Glomerular visceral epithelial cell (primary cell): ENCODE measurements around the gene RTEL1.
A peak's percentile ranks its signal among the peaks of the same experiment; 100 is the strongest.

Experiments used
- DNase-seq: peaks from one replicate; pipeline ENCODE4 v3.0.0-alpha.2; 2016; ENCODE audit errors: extremely low spot score

Gene RTEL1

GRCh38 chr20:63687419-63688178 is 29.5 kb downstream of the RTEL1 start:
- DNase-seq, result no peak

GRCh38 chr20:63688228-63689045 is 30.3 kb downstream of the RTEL1 start:
- DNase-seq, result no peak

GRCh38 chr20:63689046-63690002 is 31.2 kb downstream of the RTEL1 start:
- no peak for DNase-seq

GRCh38 chr20:63690003-63690897 is 32.1 kb downstream of the RTEL1 start:
- no peak for DNase-seq

GRCh38 chr20:63690898-63691710 is 33.0 kb downstream of the RTEL1 start:
- DNase-seq, result no peak

GRCh38 chr20:63691711-63692435 is 33.8 kb downstream of the RTEL1 start:
- no peak for DNase-seq

- peak; percentile 29 for DNase-seq
Measured at GRCh38 chr20:63692436-63693082, 34.4 kb downstream of the RTEL1 start.

- DNase-seq, result no peak
Measured at GRCh38 chr20:63693083-63693732, 35.1 kb downstream of the RTEL1 start.

- no peak for DNase-seq
Measured at GRCh38 chr20:63693733-63694583, 35.8 kb downstream of the RTEL1 start.

GRCh38 chr20:63694584-63695423 is 36.7 kb downstream of the RTEL1 start:
- DNase-seq, result no peak

GRCh38 chr20:63695424-63696305 is 37.6 kb downstream of the RTEL1 start:
- no peak for DNase-seq

GRCh38 chr20:63696306-63696627 is 38.2 kb downstream of the RTEL1 start:
- DNase-seq, result peak; percentile 63

GRCh38 chr20:63696628-63697356 is 38.7 kb downstream of the RTEL1 start, which contains the start of gene TNFRSF6B:
Gene TNFRSF6B (plus strand): TSS chr20:63696652. CDS start chr20:63696768, 116 bp downstream.
- DNase-seq, result no peak

GRCh38 chr20:63697357-63697867 is 39.3 kb downstream of the RTEL1 start:
- DNase-seq, result peak; percentile 51
